NCI-H1092 (cell line): ENCODE measurements around the gene PACS2.

Source experiments
- DNase-seq: peaks from one replicate; lab custom pipeline; 2025; lab: John Stamatoyannopoulos, UW

PACS2 gene

DNA sequence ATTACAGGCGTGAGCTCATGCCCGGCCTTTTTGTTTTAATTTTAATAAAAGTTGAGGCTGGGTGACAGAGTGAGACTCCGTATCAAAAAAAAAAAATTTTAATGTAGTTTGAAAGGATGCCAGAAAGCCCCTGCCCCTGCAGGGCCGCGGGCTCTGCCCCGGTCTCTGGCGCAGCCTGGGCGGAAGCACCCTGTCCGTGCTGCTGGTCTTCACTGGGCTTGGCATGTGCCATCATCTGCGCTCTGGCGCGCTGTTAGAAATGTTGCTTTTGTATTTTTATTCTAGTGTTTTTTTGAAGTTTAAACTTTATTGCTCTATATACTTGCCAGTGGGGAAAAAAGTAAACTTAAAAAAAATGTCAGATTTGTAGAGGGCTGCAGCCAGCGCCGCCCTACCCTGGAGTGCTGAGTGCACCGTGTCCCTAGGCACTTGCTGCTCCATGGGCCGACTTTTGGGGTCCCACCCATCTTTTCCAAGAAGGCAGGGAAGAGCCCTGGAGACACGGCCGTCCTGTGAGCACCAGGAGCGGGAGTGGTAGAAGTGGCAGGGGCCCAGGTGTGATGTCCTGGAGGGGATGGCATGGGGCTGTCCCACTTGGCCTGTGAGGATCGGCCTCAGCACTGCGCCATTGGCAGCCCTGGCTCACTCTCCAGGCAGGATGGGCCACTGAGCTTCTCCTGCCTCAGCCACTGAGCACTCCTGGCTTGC is 109.1 kb downstream of the PACS2 start:
- no peak for DNase-seq

DNA sequence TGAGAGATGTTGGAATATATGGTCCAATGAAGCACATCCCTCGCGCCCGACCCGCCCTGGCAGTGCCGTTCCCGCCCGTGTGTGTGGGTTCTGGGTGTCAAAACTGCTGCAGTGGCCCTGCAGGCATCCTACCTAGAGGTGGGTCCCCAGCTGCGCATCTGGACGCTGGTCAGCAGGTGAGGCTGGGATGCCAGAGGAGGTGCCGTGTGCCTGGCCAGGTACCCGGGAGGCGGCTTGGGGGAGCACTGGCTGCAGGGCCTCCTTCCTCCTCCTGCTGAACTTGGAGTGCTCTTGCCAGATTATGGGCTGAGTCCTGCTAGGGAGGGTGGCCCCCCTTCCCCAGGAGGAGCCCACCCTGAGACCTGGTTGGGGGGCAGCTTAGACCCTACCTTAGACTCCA is 110.3 kb downstream of the PACS2 start:
- DNase-seq: no peak

DNA sequence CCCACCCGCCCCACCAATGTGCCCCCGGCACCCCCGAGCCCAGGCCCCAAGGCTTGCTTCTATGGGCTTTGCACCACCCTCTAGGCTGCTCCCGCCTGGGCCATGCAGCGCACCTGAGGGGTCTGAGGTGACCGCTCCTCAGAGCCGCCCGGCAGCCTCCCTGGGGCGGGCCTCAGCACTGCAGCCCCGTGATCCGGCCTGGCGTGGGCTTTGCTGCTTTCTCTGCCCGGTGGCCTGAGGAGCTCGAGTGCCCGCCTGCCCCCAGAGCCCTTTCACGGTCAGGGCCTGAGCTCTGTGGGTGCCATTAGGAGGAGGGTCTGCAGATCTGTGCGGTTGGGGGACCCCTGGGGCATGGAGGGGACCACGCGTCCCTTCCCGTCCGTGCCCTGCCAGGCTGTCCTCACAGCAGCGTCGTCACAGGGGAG is 111.3 kb downstream of the PACS2 start:
- DNase-seq: no peak

DNA sequence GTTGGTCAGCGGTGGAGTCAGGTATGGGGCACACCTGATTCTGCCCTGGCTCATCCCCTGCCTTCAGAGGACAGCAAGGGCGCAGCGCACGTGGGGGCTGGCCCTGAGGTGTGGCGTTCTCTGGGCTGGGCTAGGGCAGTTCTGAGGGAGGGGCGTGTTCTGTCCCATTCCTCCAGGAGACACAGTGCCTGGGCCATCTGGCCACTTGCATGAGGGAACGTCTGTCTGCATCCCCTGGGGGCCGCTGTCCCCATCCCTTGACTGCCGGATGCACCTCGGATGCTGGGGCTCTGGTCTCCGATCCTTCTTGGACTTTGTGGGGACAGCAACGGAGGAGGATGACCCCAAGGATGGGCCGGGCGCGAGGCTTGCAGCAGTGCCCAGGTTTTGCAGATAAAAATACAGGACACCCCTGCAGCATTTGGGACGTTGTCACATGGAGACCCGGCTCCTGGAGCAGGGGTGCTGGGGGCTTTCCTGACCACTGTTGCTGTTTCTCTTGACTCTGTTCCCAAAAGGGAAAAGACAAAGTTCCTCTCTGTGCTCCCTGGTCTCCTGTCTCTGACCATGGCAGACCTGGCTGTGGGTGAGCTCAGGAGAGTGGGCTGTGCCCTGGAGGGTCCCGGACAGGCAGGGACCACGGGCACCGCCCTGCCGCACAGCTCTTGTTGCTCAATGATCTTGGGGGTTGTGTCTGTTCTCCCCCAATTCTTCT is 112.0 kb downstream of the PACS2 start:
- DNase-seq: no peak

GRCh38 chr14:105427412-105427811 is 112.9 kb downstream of the PACS2 start:
- DNase-seq: no peak

GRCh38 chr14:105427936-105428485 is 113.5 kb downstream of the PACS2 start:
- no peak for DNase-seq

DNA sequence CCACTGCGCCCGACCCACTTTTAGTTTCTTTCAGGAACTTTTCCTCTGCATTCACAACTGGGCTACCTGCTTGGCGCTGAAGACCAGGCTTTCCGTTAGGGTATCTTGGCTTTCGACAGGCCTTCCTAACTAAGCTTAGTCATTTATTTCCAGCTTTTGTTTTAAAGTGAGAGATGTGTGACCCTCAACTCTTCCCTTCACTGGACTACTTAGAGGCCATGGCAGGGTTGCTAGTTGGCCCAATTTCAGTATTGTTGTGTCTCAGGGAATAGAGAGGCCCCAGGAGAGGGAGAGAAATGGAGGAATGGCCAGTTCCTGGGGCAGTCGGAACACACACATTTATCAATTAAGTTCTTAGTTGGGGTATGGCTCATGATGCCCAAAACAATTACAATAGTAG is 115.5 kb downstream of the PACS2 start:
- DNase-seq: no peak

DNA sequence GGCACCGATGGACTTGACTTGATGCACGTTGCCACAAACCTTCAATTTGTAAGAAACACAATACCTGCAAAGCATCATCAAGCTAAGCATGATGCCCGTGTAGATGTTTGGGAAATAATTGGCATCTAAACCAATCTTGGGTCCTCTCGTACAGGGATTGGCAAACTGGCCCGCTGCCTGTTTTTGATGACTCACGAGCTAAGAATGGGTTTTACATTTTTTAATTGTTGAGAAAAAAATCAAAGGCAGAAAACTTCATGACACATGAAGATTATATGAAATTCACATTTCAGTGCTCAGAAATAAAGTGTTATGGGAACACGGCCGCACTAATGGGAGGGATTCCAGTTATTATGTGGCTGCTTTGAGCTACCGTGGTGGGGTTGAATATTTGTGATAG is 116.0 kb downstream of the PACS2 start:
- DNase-seq: no peak

GRCh38 chr14:105431256-105431655 is 116.7 kb downstream of the PACS2 start:
- no peak for DNase-seq

- DNase-seq: no peak
Observed at GRCh38 chr14:105432657-105433056, 118.1 kb downstream of the PACS2 start.

GRCh38 chr14:105433161-105433605 is 118.6 kb downstream of the PACS2 start:
- DNase-seq: no peak

- no peak for DNase-seq
Observed at GRCh38 chr14:105436402-105436801, 121.9 kb downstream of the PACS2 start.

DNA sequence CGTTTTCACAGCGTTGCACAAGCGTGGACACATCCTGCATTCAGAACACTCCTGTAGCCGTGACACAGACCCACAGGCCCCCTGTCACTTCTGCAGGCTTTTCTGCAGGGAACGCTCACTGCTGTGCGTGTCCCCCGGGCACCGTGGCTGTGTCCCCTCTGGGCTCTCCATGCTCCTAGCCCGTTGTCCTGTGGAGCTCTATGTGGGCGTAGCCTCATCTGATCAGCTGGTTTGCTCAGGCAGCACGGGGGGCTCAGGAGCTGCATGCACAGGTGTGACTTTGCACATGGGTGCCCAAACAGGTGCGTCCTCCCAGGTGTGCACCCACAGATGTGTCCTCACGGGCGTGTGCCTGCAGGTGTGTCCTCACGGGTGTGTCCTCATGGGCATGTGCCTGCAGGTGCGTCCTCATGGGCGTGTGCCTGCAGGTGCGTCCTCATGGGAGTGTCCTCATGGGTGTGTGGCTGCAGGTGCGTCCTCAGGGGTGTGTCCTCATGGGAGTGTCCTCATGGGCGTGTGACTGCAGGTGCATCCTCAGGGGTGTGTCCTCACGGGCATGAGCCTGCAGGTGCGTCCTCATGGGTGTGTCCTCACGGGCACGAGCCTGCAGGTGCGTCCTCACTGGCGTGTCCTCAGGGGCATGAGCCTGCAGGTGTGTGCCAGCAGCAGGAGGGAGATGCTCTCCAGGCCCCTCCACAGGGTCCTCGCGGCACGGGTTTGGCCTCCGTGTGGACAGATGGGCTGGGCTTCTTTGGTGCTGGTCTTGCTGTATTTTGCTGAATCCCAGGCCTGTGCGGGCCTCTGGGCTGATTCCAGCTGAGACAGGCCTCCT is 122.6 kb downstream of the PACS2 start:
- no peak for DNase-seq

DNA sequence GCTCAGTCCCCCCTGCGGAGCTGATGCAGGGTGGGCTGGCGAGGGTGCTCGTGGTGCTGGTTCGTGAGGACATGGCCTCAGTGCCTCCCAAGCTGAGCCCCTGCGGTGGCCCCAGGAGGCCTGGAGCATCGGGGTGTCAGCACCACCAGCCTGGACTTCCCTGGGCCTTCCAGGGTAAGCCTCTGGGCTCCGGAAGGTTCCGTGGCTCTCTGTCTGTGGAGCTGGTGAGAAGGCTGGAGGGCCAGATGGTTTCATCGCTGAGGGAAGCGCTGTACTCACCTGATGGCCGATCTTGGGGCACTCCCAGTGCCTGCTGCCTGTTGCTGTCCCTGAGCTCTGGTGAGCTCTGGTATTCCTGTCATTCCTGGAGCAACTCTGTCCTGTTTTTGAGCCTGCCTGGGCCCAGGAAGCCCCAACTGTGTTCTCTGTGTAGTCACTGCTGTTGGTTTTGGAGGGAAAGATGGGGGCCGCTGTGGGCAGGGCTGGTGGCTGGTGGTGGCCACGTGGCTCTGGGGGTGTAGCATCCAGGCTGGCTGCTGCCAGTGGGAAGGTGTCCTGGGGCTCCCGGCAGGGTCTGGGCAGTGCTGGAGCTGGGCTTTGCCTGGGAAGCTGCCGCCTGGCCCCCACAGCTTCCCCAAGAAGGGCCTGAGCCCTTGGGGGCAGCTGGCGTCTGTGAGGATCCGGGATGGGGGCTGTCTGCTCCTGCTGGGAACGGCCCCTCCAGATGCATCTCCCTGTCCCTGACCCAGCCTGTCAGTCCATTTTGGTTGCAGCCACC is 123.4 kb downstream of the PACS2 start:
- no peak for DNase-seq

DNA sequence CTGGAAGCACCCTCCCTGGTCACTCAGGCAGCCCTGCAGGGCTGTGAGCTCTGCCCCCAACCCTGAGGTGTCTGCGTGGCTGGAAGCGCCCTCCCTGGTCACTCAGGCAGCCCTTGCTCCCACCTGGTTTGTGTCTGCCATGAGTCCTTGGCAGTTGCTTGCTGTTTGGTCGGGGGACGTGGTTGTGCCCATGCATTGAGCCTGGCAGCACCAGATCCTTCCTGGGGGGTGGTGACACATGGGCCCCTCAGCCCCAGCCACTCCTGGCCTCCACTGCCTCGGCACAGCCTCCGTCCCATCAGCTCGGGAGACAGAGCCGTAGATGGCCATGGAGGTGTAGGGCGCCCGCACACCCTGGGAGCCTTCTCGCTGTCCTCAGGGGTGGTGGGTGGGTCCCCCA is 124.6 kb downstream of the PACS2 start:
- no peak for DNase-seq

DNA sequence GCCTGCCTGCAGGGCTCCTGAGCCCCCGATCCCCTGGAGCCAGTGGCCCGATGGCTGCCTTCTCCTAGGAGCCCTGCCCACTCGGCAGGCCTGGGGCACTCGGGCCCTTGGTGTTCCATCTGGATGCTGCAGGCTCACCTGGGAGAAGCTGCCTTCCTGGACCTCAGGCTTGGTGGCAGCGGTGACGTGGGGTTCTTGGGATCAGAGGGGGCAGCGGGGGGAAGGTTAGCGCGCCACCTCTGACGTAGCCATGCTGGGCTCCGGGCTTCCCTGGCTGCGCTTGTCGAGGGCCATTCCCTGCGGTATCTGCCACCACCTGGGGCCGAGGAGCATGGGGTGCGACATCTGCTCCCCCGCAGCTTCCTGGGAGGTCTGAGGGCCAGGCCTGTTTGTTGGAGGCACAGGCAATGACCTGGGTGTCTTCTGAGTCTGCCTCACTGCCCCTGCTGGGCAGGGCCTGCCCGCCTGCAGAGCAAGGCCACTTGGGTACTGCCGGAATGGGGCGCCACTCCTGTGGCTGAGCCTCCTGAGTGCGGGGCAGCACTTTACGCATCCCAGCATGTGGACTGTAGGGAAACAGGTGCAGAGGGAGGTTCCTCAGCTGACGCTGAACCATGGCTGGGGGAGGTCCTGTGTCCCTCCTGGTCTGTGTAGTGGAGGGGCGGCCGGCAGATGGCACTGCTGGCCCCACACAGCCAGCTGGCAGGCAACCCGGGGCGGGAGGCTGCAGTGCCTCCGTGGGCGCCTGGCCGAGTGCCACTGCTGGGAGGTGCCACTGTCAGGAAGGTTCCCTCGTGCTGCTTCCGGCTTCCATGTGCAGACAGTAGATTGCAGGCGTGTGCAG is 125.4 kb downstream of the PACS2 start:
- DNase-seq: no peak

DNA sequence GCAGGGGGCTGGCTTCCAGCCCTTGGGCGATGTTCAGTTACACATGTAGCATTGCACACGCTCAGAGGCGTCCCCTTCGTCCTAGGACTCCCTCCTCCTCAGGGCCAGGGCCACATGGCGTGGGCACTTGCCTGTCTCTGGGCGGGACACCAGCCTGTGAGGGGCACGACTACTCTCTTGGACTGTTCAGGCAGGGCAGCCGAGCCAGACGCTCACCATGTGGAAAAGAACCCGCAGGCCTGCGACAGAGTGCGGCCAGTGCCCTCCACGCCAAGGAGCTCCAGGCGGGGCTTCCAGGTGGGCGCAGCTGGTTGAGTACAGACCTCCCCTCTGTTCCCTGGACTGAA is 126.0 kb downstream of the PACS2 start:
- DNase-seq: no peak

GRCh38 chr14:105440992-105441391 is 126.4 kb downstream of the PACS2 start:
- no peak for DNase-seq

- DNase-seq: no peak
Observed at GRCh38 chr14:105442125-105442524, 127.6 kb downstream of the PACS2 start.

DNA sequence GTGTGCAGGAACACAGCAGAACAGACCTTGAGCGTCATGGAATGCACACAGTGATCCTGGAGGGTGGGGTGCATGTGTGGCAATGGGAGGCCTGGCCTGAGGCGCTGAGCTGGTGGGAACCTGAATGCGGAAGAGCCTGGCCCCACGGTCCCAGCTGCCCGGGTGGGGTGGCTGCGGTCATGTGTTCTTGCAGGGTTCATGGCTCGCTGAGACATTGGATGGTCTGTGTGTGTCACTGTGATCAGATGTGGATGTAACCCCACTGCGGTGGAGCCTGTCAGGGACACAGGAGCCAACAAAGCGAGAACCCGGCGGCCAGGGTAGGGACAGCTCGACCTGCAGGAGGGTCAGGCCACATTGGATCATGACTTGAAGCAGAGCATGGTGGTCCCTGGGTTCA is 128.3 kb downstream of the PACS2 start:
- DNase-seq: no peak

- no peak for DNase-seq
Observed at GRCh38 chr14:105444859-105445258, 130.3 kb downstream of the PACS2 start.
